GM19351 (cell line): ENCODE measurements around the gene GINS1.

Experiments used
- ATAC-seq: cut with Tn5 transposase; IDR thresholded peaks from one replicate; pipeline ENCODE4 v1.9.1; 2021; ENCODE audit warnings: mild to moderate bottlenecking, moderate library complexity; ENCODE audit not compliant: unreplicated experiment

Gene GINS1

GRCh38 chr20:25453035-25453810 lies 45.8 kb downstream of the GINS1 start:
- ATAC-seq = no peak

GRCh38 chr20:25454153-25454900 lies 46.9 kb downstream of the GINS1 start:
- no peak for ATAC-seq

GRCh38 chr20:25457886-25458680 lies 50.6 kb downstream of the GINS1 start:
- ATAC-seq = no peak

- ATAC-seq = no peak
These were observed 51.8 kb downstream of the GINS1 start for GRCh38 chr20:25459111-25459830.

GRCh38 chr20:25459916-25460535 lies 52.6 kb downstream of the GINS1 start:
- no peak for ATAC-seq

GRCh38 chr20:25460566-25461280 lies 53.2 kb downstream of the GINS1 start:
- no peak for ATAC-seq

- no peak for ATAC-seq
These were observed 53.8 kb downstream of the GINS1 start for GRCh38 chr20:25461281-25461650.

- ATAC-seq = no peak
These were observed 54.5 kb downstream of the GINS1 start for GRCh38 chr20:25461786-25462545.

GRCh38 chr20:25464501-25465242 lies 57.2 kb downstream of the GINS1 start:
- ATAC-seq = no peak

- ATAC-seq = no peak
These were observed 58.0 kb downstream of the GINS1 start for GRCh38 chr20:25465243-25466135.

GRCh38 chr20:25466846-25467245 lies 59.4 kb downstream of the GINS1 start:
- no peak for ATAC-seq

- ATAC-seq = no peak
These were observed 60.0 kb downstream of the GINS1 start for GRCh38 chr20:25467441-25467840.

GRCh38 chr20:25468126-25469075 lies 60.9 kb downstream of the GINS1 start:
- no peak for ATAC-seq

- ATAC-seq = no peak
These were observed 62.1 kb downstream of the GINS1 start for GRCh38 chr20:25469558-25469957.

GRCh38 chr20:25470045-25470444 lies 62.6 kb downstream of the GINS1 start:
- ATAC-seq = peak; percentile 78

GRCh38 chr20:25471020-25471419 lies 63.5 kb downstream of the GINS1 start:
- ATAC-seq = no peak
